ENCODE data around the gene ABTB2. TPM values are rescaled to one million over a fixed set of nuclear protein-coding genes. Genes with fewer than 3 reads are reported as not detected.

Gene ABTB2
- total and polyA plus RNA-seq, 12 donors: 2.5 to 19.1 (median 14.2) TPM

GRCh38 chr11:34136420-34136819 is 221.4 kb downstream of the ABTB2 start:
- peak in 3 of 8 donors; percentile 50 to 64 (median 50) for ATAC-seq

DNA sequence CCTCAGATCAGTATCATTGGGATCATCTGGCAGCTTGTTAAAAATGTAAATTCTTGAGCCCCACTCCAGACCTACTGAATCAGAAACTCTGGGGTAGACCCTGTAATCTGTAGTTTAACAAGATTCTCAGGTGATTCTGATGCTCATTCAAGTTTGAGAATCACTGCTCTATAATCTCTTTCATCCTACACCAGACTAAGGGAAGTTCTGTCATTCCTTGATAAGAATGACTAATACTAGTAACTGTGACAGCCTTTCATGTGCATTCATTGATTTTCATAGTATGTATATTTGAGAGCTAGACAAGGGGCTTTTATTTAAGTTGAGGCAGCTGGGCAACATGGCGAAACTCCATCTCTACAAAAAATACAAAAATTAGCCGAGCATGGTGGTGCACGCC is 222.4 kb downstream of the ABTB2 start:
- Histone ChIP-seq H3K4me1 (peaks cover 0 to 20% (median 6%) of the 10 kb centered on the region in 9 donors), H3K27ac (no peak overlapping the region), H3K4me3 (no peak overlapping the region), H3K36me3 (peaks cover 0 to 100% (median 72%) of the 10 kb centered on the region in 9 donors), H3K9me3 (no peaks in the 10 kb centered on the region), H3K27me3 (no peaks in the 10 kb centered on the region)
- ATAC-seq: no peak
- intact Hi-C loops (cut with DNase I): no loop called here
- no peak for TF ChIP-seq CTCF (IDR thresholded peaks at IDR 0.05)
- 96 to 100% methylated on average over 3 of the region's 3 CpGs for WGBS, 2 donors
- DNase-seq: no peak

More at GRCh38 chr11:34136420-34136819, 221.4 kb downstream of the ABTB2 start:
- Histone ChIP-seq H3K4me3 (no peak overlapping the region), H3K9me3 (no peaks in the 10 kb centered on the region), H3K27ac (no peak overlapping the region), H3K36me3 (peaks cover 0 to 100% (median 72%) of the 10 kb centered on the region in 9 donors), H3K4me1 (peaks cover 0 to 20% (median 6%) of the 10 kb centered on the region in 9 donors), H3K27me3 (no peaks in the 10 kb centered on the region)
- intact Hi-C loops (cut with DNase I): no loop called here
- 87 to 91% methylated on average over 8 of the region's 8 CpGs for WGBS, 2 donors
- no peak for DNase-seq
- no peak for TF ChIP-seq CTCF (IDR thresholded peaks at IDR 0.05)

DNA sequence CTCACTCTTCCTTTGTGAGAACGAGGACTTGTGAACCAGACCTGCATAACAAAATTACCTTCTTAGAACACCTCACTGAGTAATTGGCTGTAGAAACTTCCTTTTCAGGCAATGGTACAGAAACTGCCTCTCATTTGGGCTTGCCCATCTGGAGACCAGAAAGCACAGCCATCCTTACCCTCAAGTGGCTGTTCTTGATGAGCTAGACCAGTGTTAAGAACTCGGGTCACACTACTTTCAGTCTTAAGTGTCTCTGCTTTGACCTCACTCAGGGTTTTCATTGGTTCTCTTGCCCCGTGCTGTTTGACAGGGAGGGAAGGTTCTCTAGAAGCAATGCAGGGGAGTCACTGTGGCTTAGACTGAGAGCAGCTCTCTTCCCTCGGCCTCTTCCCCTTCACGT is 223.0 kb downstream of the ABTB2 start:
- Histone ChIP-seq H3K4me1 (peaks cover 0 to 20% (median 6%) of the 10 kb centered on the region in 9 donors), H3K27ac (no peak overlapping the region), H3K4me3 (no peak overlapping the region), H3K36me3 (peaks cover 0 to 100% (median 67%) of the 10 kb centered on the region in 9 donors), H3K9me3 (no peaks in the 10 kb centered on the region), H3K27me3 (no peaks in the 10 kb centered on the region)
- intact Hi-C loops (cut with DNase I): no loop called here
- no peak for ATAC-seq
- 91% methylated on average over 5 of the region's 5 CpGs for WGBS, 2 donors
- TF ChIP-seq CTCF (IDR thresholded peaks at IDR 0.05): no peak
- no peak for DNase-seq

DNA sequence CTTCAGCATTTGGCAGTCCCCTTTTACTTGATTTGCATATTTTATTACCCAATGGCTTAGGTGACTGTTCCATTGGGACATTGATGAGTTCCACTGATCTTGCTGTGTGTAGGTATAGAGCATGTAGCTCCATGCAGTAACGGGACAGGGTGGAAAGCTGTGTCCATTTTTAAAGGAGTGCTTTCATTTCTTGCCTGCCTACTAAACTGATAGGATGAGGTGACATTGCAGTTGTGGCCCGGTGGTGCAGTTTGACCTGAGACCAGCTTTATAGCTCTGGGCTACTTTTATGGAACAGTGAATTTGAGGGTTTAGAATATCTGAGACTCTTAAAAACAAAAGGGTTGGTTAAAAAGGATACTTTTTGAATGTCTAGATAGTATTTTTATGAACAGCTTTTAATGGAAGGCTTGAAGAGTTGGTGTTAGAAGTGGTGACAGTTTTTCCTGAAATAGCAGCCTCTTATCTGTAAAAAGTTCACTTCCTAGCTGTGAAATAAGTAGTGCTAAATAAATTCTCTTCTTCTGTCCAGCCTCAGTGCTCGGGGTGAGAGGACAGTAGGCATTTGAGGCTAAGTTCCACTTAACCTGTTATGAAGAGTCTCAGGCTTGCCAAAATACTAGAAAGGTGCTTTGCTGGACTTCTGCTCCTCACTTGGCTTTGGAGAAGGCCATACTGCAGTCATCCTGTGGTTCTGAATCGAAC is 225.4 kb downstream of the ABTB2 start:
- TF ChIP-seq CTCF (IDR thresholded peaks at IDR 0.05): no peak
- ATAC-seq (peak in 7 of 8 donors; percentile 25 to 78 (median 64)), DNase-seq (no peak)
- 44 to 72% methylated on average over 4 of the region's 4 CpGs for WGBS, 2 donors
- no peak overlapping the region for H3K4me3 ChIP-seq
- H3K36me3 ChIP-seq: peaks cover 0 to 100% (median 65%) of the 10 kb centered on the region in 9 donors
- intact Hi-C loops (cut with DNase I): no loop called here
- H3K27ac ChIP-seq: peak overlapping the region in 7 of 10 donors; percentile 20 to 74 (median 60)
- no peaks in the 10 kb centered on the region for H3K27me3 ChIP-seq
- peaks cover 0 to 20% (median 6%) of the 10 kb centered on the region in 9 donors for H3K4me1 ChIP-seq
- H3K9me3 ChIP-seq: no peaks in the 10 kb centered on the region
